Neural cell (in vitro differentiated cells): Measurements from ENCODE around the gene SHC2. TPM values are rescaled to one million over a fixed set of nuclear protein-coding genes. Genes with fewer than 3 reads are reported as not detected.

ENCODE experiments used
- H2AFZ ChIP-seq: fragments of 200-600, 300-800 bp; sonication (generic), shearing (Covaris generic); 2 replicates; pipeline ENCODE4 v1.6.0; 2014; ENCODE audit warnings: low read depth, mild to moderate bottlenecking, antibody characterized with exemption, low read length, moderate library complexity
- H3F3A ChIP-seq: fragments of 200-600 bp; shearing (Covaris generic); 2 replicates; pipeline ENCODE4 v1.6.1; 2016; ENCODE audit warnings: mild to moderate bottlenecking, moderate library complexity, mixed read lengths, antibody characterized with exemption, low read length; ENCODE audit not compliant: insufficient read depth, poor library complexity, severe bottlenecking
- H3K27ac ChIP-seq: fragments of 200-600, 300-800 bp; sonication (generic), shearing (Covaris generic); 2 replicates; pipeline ENCODE4 v1.5.1; 2014; ENCODE audit warnings: mild to moderate bottlenecking, low read length, moderate library complexity
- H3K27me3 ChIP-seq: fragments of 300-800, 200-600 bp; sonication (generic), shearing (Covaris generic); 2 replicates; pipeline ENCODE4 v1.6.0; 2014; ENCODE audit warnings: mild to moderate bottlenecking, low read depth, low read length, moderate library complexity; ENCODE audit not compliant: insufficient read depth
- H3K36me3 ChIP-seq: fragments of 300-800, 200-600 bp; sonication (generic), shearing (Covaris generic); 2 replicates; pipeline ENCODE4 v1.5.1; 2014; ENCODE audit warnings: mild to moderate bottlenecking, antibody characterized with exemption, low read length, moderate library complexity; ENCODE audit not compliant: insufficient read depth
- H3K4me2 ChIP-seq: fragments of 300-800, 200-600 bp; sonication (generic), shearing (Covaris generic); 2 replicates; pipeline ENCODE4 v1.6.0; 2014; ENCODE audit warnings: mild to moderate bottlenecking, low read length
- H3K4me3 ChIP-seq: fragments of 300-800, 200-600 bp; sonication (generic), shearing (Covaris generic); 2 replicates; pipeline ENCODE4 v1.5.1; 2014; ENCODE audit warnings: mild to moderate bottlenecking, low read length, moderate library complexity
- H3K79me2 ChIP-seq: fragments of 200-600 bp; shearing (Covaris generic); replicated peaks from 2 replicates; pipeline ENCODE4 v1.6.0; 2014; ENCODE audit warnings: mild to moderate bottlenecking, low read length, moderate library complexity; ENCODE audit not compliant: insufficient read depth
- H3K9ac ChIP-seq: fragments of 300-800, 200-600 bp; sonication (generic), shearing (Covaris generic); 2 replicates; pipeline ENCODE4 v1.6.1; 2016; ENCODE audit warnings: mild to moderate bottlenecking, low read length, mixed read lengths
- H3K9me2 ChIP-seq: fragments of 200-600 bp; shearing (Covaris generic); 2 replicates; pipeline ENCODE4 v1.6.1; 2016; ENCODE audit warnings: mild to moderate bottlenecking, low read length, mixed read lengths; ENCODE audit not compliant: insufficient read depth
- H3K9me3 ChIP-seq: fragments of 200-600, 300-800 bp; sonication (generic), shearing (Covaris generic); 2 replicates; pipeline ENCODE4 v1.6.1; 2016; ENCODE audit warnings: mild to moderate bottlenecking, mixed run types, low read length, moderate library complexity, mixed read lengths
- H4K20me1 ChIP-seq: fragments of 200-600 bp; shearing (Covaris generic); 2 replicates; pipeline ENCODE4 v1.6.1; 2016; ENCODE audit warnings: mild to moderate bottlenecking, mixed run types; ENCODE audit not compliant: insufficient read depth
- CTCF ChIP-seq: fragments of 450-650 bp; IDR thresholded peaks from 2 replicates; pipeline ENCODE4 v1.5.1; 2014; ENCODE audit warnings: antibody characterized with exemption, mild to moderate bottlenecking, moderate library complexity; ENCODE audit not compliant: poor library complexity, severe bottlenecking
- EP300 ChIP-seq: fragments of 450-650 bp; conservative IDR thresholded peaks from 2 replicates; pipeline ENCODE4 v1.6.1; 2014; ENCODE audit warnings: antibody characterized with exemption, mild to moderate bottlenecking, moderate library complexity; ENCODE audit not compliant: poor library complexity, severe bottlenecking
- EZH2 ChIP-seq: fragments of 200-600, 300-800 bp; shearing (Covaris generic), sonication (generic); IDR thresholded peaks from 2 replicates; pipeline ENCODE4 v1.6.1; 2014; ENCODE audit warnings: antibody characterized with exemption, low read length, borderline replicate concordance, mild to moderate bottlenecking; ENCODE audit not compliant: insufficient read depth, poor library complexity, severe bottlenecking
- MXI1 ChIP-seq: fragments of 450-650 bp; conservative IDR thresholded peaks from 2 replicates; pipeline ENCODE4 v1.6.1; 2014; ENCODE audit warnings: antibody characterized with exemption, mild to moderate bottlenecking; ENCODE audit not compliant: poor library complexity, severe bottlenecking
- POLR2AphosphoS5 ChIP-seq: IDR thresholded peaks from 2 replicates; pipeline ENCODE4 v1.6.1; 2012
- RAD21 ChIP-seq: fragments of 450-650 bp; conservative IDR thresholded peaks from 2 replicates; pipeline ENCODE4 v1.6.1; 2014; ENCODE audit warnings: antibody characterized with exemption, mild to moderate bottlenecking, moderate library complexity
- REST ChIP-seq: IDR thresholded peaks from 2 replicates; pipeline ENCODE4 v1.6.1; 2012; ENCODE audit warnings: borderline replicate concordance
- SMC3 ChIP-seq: fragments of 450-650 bp; conservative IDR thresholded peaks from 2 replicates; pipeline ENCODE4 v1.6.1; 2014; ENCODE audit warnings: antibody characterized with exemption, mild to moderate bottlenecking, moderate library complexity; ENCODE audit not compliant: poor library complexity
- TAF1 ChIP-seq: IDR thresholded peaks from 2 replicates; pipeline ENCODE4 v1.6.1; 2012; ENCODE audit warnings: low read depth
- polyA plus RNA-seq: library from polyadenylated mRNA; depleted of rRNA; stranded (reverse); fragments of >200 nt; gene quantifications from 2 replicates; pipeline ENCODE4 v1.2.3, GENCODE V29; 2014

SHC2 gene
- polyA plus RNA-seq, 1 donor from 2014 or later, result 75.8 TPM

- Histone ChIP-seq H3K36me3 (no peaks in the 10 kb centered on the region), H2AFZ (no peak overlapping the region), H3K9me2 (no peaks in the 10 kb centered on the region), H3K79me2 (no peaks in the 10 kb centered on the region), H3F3A (no peaks in the 10 kb centered on the region), H3K27me3 (no peaks in the 10 kb centered on the region), H3K4me2 (no peak overlapping the region), H4K20me1 (no peaks in the 10 kb centered on the region), H3K9me3 (no peaks in the 10 kb centered on the region), H3K4me3 (no peak overlapping the region), H3K9ac (no peak overlapping the region), H3K27ac (no peak overlapping the region)
- TF ChIP-seq EP300, result no peak
- TF ChIP-seq MXI1, result no peak
- no peak for TF ChIP-seq REST
- TF ChIP-seq TAF1, result no peak
- TF ChIP-seq SMC3, result no peak
- TF ChIP-seq POLR2AphosphoS5, result no peak
- TF ChIP-seq RAD21, result no peak
- TF ChIP-seq EZH2, result no peak
- no peak for TF ChIP-seq CTCF
These were observed 93.3 kb downstream of the SHC2 start for GRCh38 chr19:367561-367960.

GRCh38 chr19:366951-367350 is 93.9 kb downstream of the SHC2 start:
- Histone ChIP-seq H3K9ac (no peak overlapping the region), H3K79me2 (no peaks in the 10 kb centered on the region), H3K4me3 (no peak overlapping the region), H3K4me2 (no peak overlapping the region), H3K27me3 (no peaks in the 10 kb centered on the region), H2AFZ (no peak overlapping the region), H3F3A (no peaks in the 10 kb centered on the region), H4K20me1 (no peaks in the 10 kb centered on the region), H3K36me3 (no peaks in the 10 kb centered on the region), H3K9me3 (no peaks in the 10 kb centered on the region), H3K9me2 (no peaks in the 10 kb centered on the region), H3K27ac (no peak overlapping the region)
- TF ChIP-seq EZH2 (no peak), MXI1 (no peak), SMC3 (no peak), EP300 (no peak), CTCF (no peak), REST (no peak)
